ENCODE results near the gene AMDHD1.

The AMDHD1 gene

GRCh38 chr12:95922231-95922630 lies 20.9 kb upstream of the AMDHD1 start:
- TF ChIP-seq CTCF (IDR thresholded peaks at IDR 0.05): no peak
- no peak for TF ChIP-seq ZFX (IDR thresholded peaks at IDR 0.05; ENCODE audit: borderline replicate concordance)
- H3K27ac ChIP-seq: no peak overlapping the region

- no peak for TF ChIP-seq CTCF (IDR thresholded peaks at IDR 0.05)
- TF ChIP-seq ZFX (IDR thresholded peaks at IDR 0.05; ENCODE audit: borderline replicate concordance): no peak
- H3K27ac ChIP-seq: no peak overlapping the region
Observed at GRCh38 chr12:95940514-95940913, 2.6 kb upstream of the AMDHD1 start.

GRCh38 chr12:95942101-95942523 lies 1.0 kb upstream of the AMDHD1 start:
- no peak overlapping the region for H3K27ac ChIP-seq
- TF ChIP-seq CTCF (IDR thresholded peaks at IDR 0.05) (no peak), ZFX (IDR thresholded peaks at IDR 0.05; ENCODE audit: borderline replicate concordance) (no peak)

- TF ChIP-seq CTCF (IDR thresholded peaks at IDR 0.05) (no peak), ZFX (IDR thresholded peaks at IDR 0.05; ENCODE audit: borderline replicate concordance) (no peak)
- no peak within 1 kb of the TSS for H3K27ac ChIP-seq
Observed at GRCh38 chr12:95942524-95943329, 404 bp upstream of the AMDHD1 start, which contains the start of gene CCDC38. Gene CCDC38, minus strand, starts transcription at chr12:95942614. Its CDS starts 6,105 bp downstream, at chr12:95936509.

DNA sequence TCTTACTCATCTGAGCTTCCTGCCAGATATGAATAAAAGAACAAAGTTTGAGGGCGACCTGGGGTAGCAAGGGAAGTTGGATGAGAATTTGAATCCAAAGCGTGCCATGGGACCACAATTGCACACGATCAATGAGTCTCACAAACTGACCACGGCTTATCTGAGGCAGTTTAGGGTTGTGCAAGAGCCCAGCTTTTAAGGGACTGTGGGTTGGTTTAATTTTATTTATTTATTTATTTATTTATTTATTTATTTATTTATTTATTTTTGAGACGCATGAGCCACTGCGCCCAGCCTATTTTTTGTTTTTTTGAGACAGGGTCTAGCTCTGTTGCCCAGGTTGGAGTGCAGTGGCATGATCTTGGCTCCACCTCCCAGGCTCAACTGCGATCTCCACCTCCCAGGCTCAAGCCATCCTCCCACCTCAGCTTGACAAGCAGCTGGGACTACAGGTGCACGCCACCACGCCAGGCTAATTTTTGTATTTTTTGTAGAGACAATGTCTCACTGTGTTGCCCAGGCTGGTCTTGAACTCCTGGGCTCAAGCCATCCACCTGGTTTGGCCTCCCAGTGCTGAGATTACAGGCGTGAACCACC lies 1.1 kb downstream of the AMDHD1 start:
- TF ChIP-seq ZFX (IDR thresholded peaks at IDR 0.05; ENCODE audit: borderline replicate concordance) (no peak), CTCF (IDR thresholded peaks at IDR 0.05) (no peak)
- H3K27ac ChIP-seq: no peak overlapping the region

DNA sequence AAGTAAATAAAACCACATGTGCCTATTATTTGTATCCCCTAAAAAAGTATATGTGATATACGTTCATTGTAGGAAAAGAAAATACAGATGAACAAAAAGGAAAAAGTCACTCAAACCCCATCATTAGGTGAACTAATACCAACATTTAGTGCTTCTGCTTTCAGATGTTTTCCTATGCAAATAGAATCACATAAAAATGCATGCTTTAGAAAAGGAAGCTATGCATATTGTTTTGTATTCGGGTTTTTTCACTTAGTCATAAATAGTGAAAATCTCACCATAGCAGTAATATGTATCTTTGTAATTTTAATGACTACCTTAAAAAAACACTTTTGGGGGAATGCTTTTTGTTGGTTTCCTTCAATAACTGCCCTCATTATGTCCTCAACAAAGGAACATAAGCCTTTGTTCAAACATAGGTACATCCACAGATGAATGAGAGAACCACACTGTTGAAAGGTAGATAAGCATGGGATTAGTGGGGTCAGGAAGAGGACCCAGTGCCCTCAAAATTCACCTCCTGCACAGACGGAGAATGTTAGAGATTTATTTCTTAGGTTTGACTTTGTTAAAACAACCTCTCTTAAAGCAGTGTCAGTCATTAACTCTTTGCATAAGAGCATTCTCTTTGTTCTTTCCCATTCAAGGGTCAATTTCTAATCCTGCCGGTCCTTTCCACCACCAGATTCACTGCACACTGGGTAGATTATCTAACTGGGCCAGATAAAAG lies 6.5 kb downstream of the AMDHD1 start:
- H3K27ac ChIP-seq: no peak overlapping the region
- no peak for TF ChIP-seq ZFX (IDR thresholded peaks at IDR 0.05; ENCODE audit: borderline replicate concordance)

DNA sequence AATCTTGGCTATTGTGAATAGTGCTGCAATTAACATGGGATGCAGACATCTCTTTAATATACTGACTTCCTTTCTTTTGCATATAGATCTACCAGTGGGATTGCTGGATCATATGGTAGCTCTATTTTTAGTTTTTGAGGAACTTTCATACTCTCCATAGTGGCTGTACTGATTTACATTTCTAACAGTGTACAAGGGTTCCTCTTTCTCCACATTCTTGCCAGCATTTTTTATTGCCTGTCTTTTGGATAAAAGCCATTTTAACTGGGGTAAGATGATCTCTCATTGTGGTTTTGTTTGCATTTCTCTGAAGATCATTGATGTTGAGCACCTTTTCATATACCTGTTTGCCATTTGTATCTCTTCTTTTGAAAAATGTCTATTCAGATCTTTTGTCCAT lies 8.4 kb downstream of the AMDHD1 start:
- no peak overlapping the region for H3K27ac ChIP-seq
- TF ChIP-seq ZFX (IDR thresholded peaks at IDR 0.05; ENCODE audit: borderline replicate concordance): no peak
- no peak for TF ChIP-seq CTCF (IDR thresholded peaks at IDR 0.05)

Measured in 22Rv1 (cell line).